ENCODE results near the gene TMEM88. TPM values are rescaled to one million over a fixed set of nuclear protein-coding genes. Genes with fewer than 3 reads are reported as not detected.

The TMEM88 gene
- total and polyA plus RNA-seq, 2 donors (not counting 3 experiments of a cell fraction or from before 2014, with no cell fraction given): 53.4 to 165 TPM

DNA sequence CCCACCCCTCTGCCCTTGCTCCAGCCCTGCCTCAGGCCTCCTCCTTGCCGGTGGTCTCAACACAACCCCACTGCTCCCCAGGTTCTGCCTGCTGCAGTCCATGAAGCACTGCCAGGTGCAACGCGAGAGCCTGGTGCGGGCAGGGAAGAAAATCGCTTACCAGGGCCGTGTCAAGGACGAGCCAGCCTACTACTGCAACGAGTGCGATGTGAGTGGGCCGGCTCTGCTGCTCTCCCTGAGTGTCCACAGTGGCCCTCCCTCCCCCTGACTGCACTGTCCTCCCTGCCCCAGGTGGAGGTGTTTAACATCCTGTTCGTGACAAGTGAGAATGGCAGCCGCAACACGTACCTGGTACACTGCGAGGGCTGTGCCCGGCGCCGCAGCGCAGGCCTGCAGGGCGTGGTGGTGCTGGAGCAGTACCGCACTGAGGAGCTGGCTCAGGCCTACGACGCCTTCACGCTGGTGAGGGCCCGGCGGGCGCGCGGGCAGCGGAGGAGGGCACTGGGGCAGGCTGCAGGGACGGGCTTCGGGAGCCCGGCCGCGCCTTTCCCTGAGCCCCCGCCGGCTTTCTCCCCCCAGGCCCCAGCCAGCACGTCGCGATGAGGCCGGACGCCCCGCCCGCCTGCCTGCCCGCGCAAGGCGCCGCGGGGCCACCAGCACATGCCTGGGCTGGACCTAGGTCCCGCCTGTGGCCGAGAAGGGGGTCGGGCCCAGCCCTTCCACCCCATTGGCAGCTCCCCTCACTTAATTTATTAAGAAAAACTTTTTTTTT, 1.8 kb upstream of the TMEM88 start:
- H3K27me3 ChIP-seq (ENCODE audit: control insufficient read depth in 2 of 2, insufficient read depth in 2 of 2, low read length in 2 of 2): no peaks in the 10 kb centered on the region
- peaks cover 6 to 32% of the 10 kb centered on the region in 2 experiments for H3K36me3 ChIP-seq (ENCODE audit: control insufficient read depth in 2 of 2, extremely low read depth in 1 of 2, insufficient read depth in 2 of 2, low read length in 2 of 2)
- FAIRE-seq: no peak
- H3K9ac ChIP-seq (replicated peaks; ENCODE audit: extremely low read depth, insufficient read depth, low read length): no peak overlapping the region
- H3K9me3 ChIP-seq (replicated peaks; ENCODE audit: control insufficient read depth, insufficient read depth, low read length): no peaks in the 10 kb centered on the region
- ChIA-PET POLR2A (no interaction called here), CTCF (interaction anchor here (1.2 kb wide), 1 partner anchor 8 kb away, joined by 3 read pairs; no protein-coding TSS in a partner anchor)
- no peak for DNase-seq (ENCODE audit: low read depth, low spot score)
- dilution Hi-C loops (cut with MboI; ENCODE audit: extremely low pct_ligation_motif_present, low sequenced_read_pairs): no loop called here
- peaks cover 22% of the 10 kb centered on the region for H3K4me1 ChIP-seq (ENCODE audit: control insufficient read depth, extremely low read depth, insufficient read depth, low read length)
- no peak overlapping the region for H3K4me3 ChIP-seq (replicated peaks in 1 of 3; ENCODE audit: insufficient read depth in 1 of 3, low read depth in 1 of 3, low read length in 3 of 3)
- no TSS peak for BruUV-seq (replicated peaks)
- no peaks in the 10 kb centered on the region for H3K9me1 ChIP-seq (replicated peaks; ENCODE audit: control insufficient read depth, extremely low read depth, insufficient read depth, low read length)
- H3K27ac ChIP-seq (ENCODE audit: insufficient read depth, low read depth, low read length): no peak overlapping the region
- H3K79me2 ChIP-seq (ENCODE audit: control insufficient read depth, insufficient read depth, low read length): peaks cover 2% of the 10 kb centered on the region
- TF ChIP-seq POLR2AphosphoS5 (IDR thresholded peaks at IDR 0.05; ENCODE audit: insufficient read depth, low read depth, low read length) (no peak), MYC (IDR thresholded peaks at IDR 0.05; ENCODE audit: low read depth, low read length) (no peak), FOS (IDR thresholded peaks at IDR 0.05; ENCODE audit: borderline replicate concordance, insufficient read depth, low read length) (no peak), JUN (IDR thresholded peaks at IDR 0.05; ENCODE audit: borderline replicate concordance, insufficient read depth, insufficient read length, low read depth) (no peak), GATA2 (IDR thresholded peaks at IDR 0.05; ENCODE audit: insufficient read depth, insufficient read length, low read depth, low read length) (no peak), EZH2 (IDR thresholded peaks at IDR 0.05; ENCODE audit: borderline replicate concordance, low read depth, low read length, severe bottlenecking) (no peak), POLR2A (IDR thresholded peaks at IDR 0.05; ENCODE audit: low read depth, low read length) (no peak)
- TF ChIP-seq, protein P1, sequence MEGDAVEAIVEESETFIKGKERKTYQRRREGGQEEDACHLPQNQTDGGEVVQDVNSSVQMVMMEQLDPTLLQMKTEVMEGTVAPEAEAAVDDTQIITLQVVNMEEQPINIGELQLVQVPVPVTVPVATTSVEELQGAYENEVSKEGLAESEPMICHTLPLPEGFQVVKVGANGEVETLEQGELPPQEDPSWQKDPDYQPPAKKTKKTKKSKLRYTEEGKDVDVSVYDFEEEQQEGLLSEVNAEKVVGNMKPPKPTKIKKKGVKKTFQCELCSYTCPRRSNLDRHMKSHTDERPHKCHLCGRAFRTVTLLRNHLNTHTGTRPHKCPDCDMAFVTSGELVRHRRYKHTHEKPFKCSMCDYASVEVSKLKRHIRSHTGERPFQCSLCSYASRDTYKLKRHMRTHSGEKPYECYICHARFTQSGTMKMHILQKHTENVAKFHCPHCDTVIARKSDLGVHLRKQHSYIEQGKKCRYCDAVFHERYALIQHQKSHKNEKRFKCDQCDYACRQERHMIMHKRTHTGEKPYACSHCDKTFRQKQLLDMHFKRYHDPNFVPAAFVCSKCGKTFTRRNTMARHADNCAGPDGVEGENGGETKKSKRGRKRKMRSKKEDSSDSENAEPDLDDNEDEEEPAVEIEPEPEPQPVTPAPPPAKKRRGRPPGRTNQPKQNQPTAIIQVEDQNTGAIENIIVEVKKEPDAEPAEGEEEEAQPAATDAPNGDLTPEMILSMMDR (IDR thresholded peaks at IDR 0.05; ENCODE audit: extremely low read depth in 1 of 2, insufficient read depth in 1 of 2, low read depth in 1 of 2, low read length in 2 of 2): no peak
- TF ChIP-seq, protein P2, sequence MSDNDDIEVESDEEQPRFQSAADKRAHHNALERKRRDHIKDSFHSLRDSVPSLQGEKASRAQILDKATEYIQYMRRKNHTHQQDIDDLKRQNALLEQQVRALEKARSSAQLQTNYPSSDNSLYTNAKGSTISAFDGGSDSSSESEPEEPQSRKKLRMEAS (IDR thresholded peaks at IDR 0.05; ENCODE audit: insufficient read depth, insufficient read length): no peak
- H3K4me2 ChIP-seq (ENCODE audit: insufficient read depth, low read length): no peak overlapping the region
- intact Hi-C loops (cut with micrococcal nuclease): loop anchor here (10.0 kb wide), 1 partner anchor 828 kb away; the partner anchor contains the start of gene BCL6B
- H4K20me1 ChIP-seq (replicated peaks; ENCODE audit: control insufficient read depth, extremely low read depth, insufficient read depth, low read length): no peaks in the 10 kb centered on the region
- H2AFZ ChIP-seq (ENCODE audit: low read depth, low read length): no peak overlapping the region

Measured in endothelial cell of umbilical vein (primary cell).